HL-60 (cell line): ENCODE results near the gene CPN1.

ENCODE experiments used
- DNase-seq, 2 experiments: peaks; one replicate each; pipeline ENCODE4 v3.0.0-alpha.2; 2010 to 2020; ENCODE audit warnings: low read depth in 1 of 2, low spot score in 1 of 2
- H3K27ac ChIP-seq: fragments of 250-450 bp; sonication (Bioruptor Pico); replicated peaks from 2 replicates; pipeline ENCODE4 v1.5.1; 2020; ENCODE audit warnings: mild to moderate bottlenecking, moderate library complexity
- H3K27me3 ChIP-seq: fragments of 250-450 bp; sonication (Bioruptor Pico); 2 replicates; pipeline ENCODE4 v1.5.1; 2021; ENCODE audit warnings: mild to moderate bottlenecking, moderate library complexity; ENCODE audit not compliant: insufficient read depth, poor library complexity, severe bottlenecking
- H3K4me3 ChIP-seq: replicated peaks from 2 replicates; pipeline ENCODE4 v1.5.1; 2011; ENCODE audit warnings: mild to moderate bottlenecking, control low read depth, low read length; ENCODE audit not compliant: insufficient read depth
- GABPA ChIP-seq: IDR thresholded peaks from 2 replicates; pipeline ENCODE4 v1.6.1; 2012; ENCODE audit warnings: low read depth
- POLR2AphosphoS5 ChIP-seq: IDR thresholded peaks from 2 replicates; pipeline ENCODE4 v1.6.1; 2012; ENCODE audit warnings: low read depth
- REST ChIP-seq: IDR thresholded peaks from 2 replicates; pipeline ENCODE4 v1.6.1; 2012; ENCODE audit warnings: low read depth; ENCODE audit not compliant: insufficient replicate concordance
- SPI1 ChIP-seq: IDR thresholded peaks from 2 replicates; pipeline ENCODE4 v1.6.1; 2012; ENCODE audit warnings: low read depth, mild to moderate bottlenecking, borderline replicate concordance
- TF ChIP-seq, protein P1 (sequence below): IDR thresholded peaks from one replicate; pipeline ENCODE4 v1.5.1; 2011; ENCODE audit warnings: low read length, control low read depth, inconsistent platforms; ENCODE audit not compliant: insufficient read depth

Gene CPN1

DNA sequence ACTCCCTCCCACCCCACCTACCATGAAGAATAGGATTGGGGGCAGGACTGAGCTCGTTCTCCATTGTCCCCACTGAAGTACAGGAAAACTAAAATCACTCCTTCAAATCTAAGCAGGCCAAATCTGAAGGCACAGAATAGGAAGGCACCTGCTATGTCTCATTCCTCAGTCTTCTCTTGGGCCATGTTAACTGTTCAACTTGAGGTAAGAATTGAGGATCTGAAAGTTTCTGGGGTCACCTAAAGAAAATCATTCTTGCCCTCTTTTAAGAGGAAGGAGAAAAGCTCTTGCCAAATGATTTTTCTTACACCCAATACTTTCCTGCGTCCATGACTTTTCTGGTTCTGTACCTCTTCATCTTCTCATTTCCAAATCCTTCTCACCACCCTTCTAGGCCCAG lies 4.9 kb downstream of the CPN1 start:
- Histone ChIP-seq H3K27ac (no peak overlapping the region), H3K27me3 (peaks cover 3% of the 10 kb centered on the region), H3K4me3 (no peak overlapping the region)
- TF ChIP-seq SPI1 (no peak), REST (no peak), GABPA (no peak), POLR2AphosphoS5 (no peak)
- TF ChIP-seq, protein P1, sequence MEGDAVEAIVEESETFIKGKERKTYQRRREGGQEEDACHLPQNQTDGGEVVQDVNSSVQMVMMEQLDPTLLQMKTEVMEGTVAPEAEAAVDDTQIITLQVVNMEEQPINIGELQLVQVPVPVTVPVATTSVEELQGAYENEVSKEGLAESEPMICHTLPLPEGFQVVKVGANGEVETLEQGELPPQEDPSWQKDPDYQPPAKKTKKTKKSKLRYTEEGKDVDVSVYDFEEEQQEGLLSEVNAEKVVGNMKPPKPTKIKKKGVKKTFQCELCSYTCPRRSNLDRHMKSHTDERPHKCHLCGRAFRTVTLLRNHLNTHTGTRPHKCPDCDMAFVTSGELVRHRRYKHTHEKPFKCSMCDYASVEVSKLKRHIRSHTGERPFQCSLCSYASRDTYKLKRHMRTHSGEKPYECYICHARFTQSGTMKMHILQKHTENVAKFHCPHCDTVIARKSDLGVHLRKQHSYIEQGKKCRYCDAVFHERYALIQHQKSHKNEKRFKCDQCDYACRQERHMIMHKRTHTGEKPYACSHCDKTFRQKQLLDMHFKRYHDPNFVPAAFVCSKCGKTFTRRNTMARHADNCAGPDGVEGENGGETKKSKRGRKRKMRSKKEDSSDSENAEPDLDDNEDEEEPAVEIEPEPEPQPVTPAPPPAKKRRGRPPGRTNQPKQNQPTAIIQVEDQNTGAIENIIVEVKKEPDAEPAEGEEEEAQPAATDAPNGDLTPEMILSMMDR: no peak
- DNase-seq: no peak

DNA sequence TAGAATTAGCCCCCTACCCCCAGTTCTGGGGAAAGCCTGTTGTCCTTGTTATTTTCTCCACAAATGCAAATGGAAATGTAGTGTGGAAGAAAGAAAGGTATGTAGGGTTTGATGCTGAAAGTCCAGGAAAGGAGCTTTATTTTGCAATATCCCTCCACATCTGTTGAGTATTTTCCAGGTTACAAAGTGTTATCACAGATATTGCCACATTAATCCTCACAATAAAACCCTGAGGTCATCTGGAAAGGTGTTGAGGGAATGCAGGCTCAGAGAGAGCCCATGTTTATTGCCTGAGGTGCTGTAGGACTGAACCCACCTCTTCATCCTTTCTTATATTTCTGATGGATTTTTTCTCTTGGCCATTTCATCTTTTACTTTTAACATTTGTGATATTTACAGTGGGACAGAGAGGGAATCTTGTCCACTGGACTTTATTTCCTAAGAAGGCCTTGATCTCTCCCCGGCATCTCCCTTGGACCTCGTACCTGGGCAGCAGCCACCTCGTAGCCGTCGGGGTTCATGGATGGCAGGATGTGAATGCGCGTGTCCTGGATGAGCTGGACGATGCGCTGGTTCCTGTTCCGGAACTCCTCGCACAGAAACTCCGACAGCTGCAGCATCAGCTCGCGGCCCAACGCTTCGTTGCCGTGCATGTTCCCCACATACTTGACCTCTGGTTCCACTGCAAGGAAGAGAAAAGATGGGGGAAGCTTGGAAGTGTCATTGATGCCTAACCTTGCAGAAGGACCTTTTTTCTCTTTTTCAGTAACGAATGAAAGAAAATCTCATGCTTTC lies 6.0 kb downstream of the CPN1 start:
- peaks cover 3% of the 10 kb centered on the region for H3K27me3 ChIP-seq
- DNase-seq: no peak
- H3K4me3 ChIP-seq: no peak overlapping the region
- TF ChIP-seq, protein P1: no peak
- TF ChIP-seq GABPA: no peak
- no peak for TF ChIP-seq POLR2AphosphoS5
- no peak for TF ChIP-seq SPI1
- no peak for TF ChIP-seq REST
- no peak overlapping the region for H3K27ac ChIP-seq

DNA sequence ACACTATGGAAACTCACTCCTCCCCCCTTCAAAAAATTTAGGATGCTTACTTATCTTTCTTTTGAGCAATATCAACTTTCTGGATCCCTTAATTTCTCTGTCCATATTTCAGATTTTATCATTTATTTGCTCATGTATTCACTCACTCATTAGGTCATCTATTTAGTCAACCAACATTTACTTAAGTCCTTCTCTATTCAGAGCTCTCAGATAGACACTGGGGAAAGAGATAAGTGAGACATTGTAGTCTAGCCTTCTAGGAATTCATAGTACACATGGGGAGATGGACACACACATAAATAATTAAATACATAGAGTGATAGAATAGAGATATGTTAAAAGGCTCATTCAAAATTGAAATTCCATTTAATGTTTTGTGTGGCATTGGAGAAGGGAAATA lies 9.2 kb downstream of the CPN1 start:
- Histone ChIP-seq H3K4me3 (no peak overlapping the region), H3K27me3 (peaks cover 3% of the 10 kb centered on the region), H3K27ac (no peak overlapping the region)
- no peak for DNase-seq
- TF ChIP-seq POLR2AphosphoS5 (no peak), SPI1 (no peak), GABPA (no peak)

GRCh38 chr10:100071529-100071928 lies 10.1 kb downstream of the CPN1 start:
- no peak for DNase-seq
- no peak for TF ChIP-seq REST
- TF ChIP-seq GABPA: no peak
- TF ChIP-seq, protein P1: no peak
- no peak for TF ChIP-seq SPI1
- no peak for TF ChIP-seq POLR2AphosphoS5

More at GRCh38 chr10:100071529-100071928, 10.1 kb downstream of the CPN1 start:
- Histone ChIP-seq H3K27ac (no peak overlapping the region), H3K27me3 (peaks cover 3% of the 10 kb centered on the region), H3K4me3 (no peak overlapping the region)
